Pancreas (tissue), 10 donors: ENCODE results near the gene ZNF205. TPM values are rescaled to one million over a fixed set of nuclear protein-coding genes. Genes with fewer than 3 reads are reported as not detected.

ENCODE experiments used
- ATAC-seq, 4 donors: fragments of 200-7000 bp; cut with Tn5 transposase; one replicate each; pipeline versions ENCODE4 v1.8.0 to v1.9.1; 2020; ENCODE audit warnings: mild to moderate bottlenecking in 4 of 4, moderate library complexity in 4 of 4
- DNase-seq, 6 donors: peaks; one replicate each; pipeline ENCODE4 v3.0.0-alpha.2; 2020
- FAIRE-seq: peaks from 2 replicates; lab custom pipeline; 2012; peaks lifted over from hg19 to GRCh38; lab: Jason Lieb, UNC
- H3K27ac ChIP-seq, 4 donors: fragments of 200-600 bp; sonication (generic); 1 replicate in 3 of 4; 2 replicates in 1 of 4; pipeline versions ENCODE4 v1.5.0 to v1.8.0; 2020
- H3K27me3 ChIP-seq, 4 donors: fragments of 200-600 bp; one replicate each; pipeline ENCODE4 v1.8.0; 2021
- H3K36me3 ChIP-seq, 3 donors: fragments of 200-600 bp; sonication (generic) in 1 of 3; one replicate each; pipeline versions ENCODE4 v1.5.0 to v1.8.0; 2020 to 2021
- H3K4me1 ChIP-seq, 3 donors: fragments of 200-600 bp; one replicate each; pipeline ENCODE4 v1.8.0; 2021
- H3K4me3 ChIP-seq, 4 donors: fragments of 200-600 bp; sonication (generic) in 2 of 4; one replicate each; pipeline versions ENCODE4 v1.5.0 to v1.8.0; 2020 to 2021
- H3K9me3 ChIP-seq, 4 donors: fragments of 200-600 bp; one replicate each; pipeline ENCODE4 v1.8.0; 2021
- WGBS, 2 donors: extraction: QIAGEN DNeasy Blood & Tissue Kit; methylation state at CpG; one replicate each; pipeline ENCODE4 v1.1.7; 2013; 5-methylcytosine and 5-hydroxymethylcytosine counted together
- intact Hi-C, 3 donors: fragments of 100-400 bp; cut with DNase I; formaldehyde crosslinking; loops; one replicate each; pipeline versions ENCODE4 v1.11.1 to v1.14.2; 2022
- polyA plus RNA-seq, 2 donors: library from polyadenylated mRNA; stranded (reverse); fragments of 200-250 nt; gene quantifications; one replicate each; pipeline ENCODE4 v1.2.3, GENCODE V29; 2013
- total RNA-seq, 6 donors: library from RNA; stranded (reverse); fragmentation: NEBNext Ultra II Directional in 4 of 6; extraction: Animal tissue kit (Norgen Biotek cat#: 25700) in 4 of 6; gene quantifications; one replicate each; pipeline versions ENCODE4 v1.2.1 to v1.2.4, GENCODE V29; 2021 to 2023
- TF ChIP-seq, protein P1 (sequence below), 4 donors: fragments of 200-600 bp; sonication (generic) in 3 of 4; IDR thresholded peaks; one replicate each; pipeline versions ENCODE4 v1.5.0 to v1.8.0; 2021; ENCODE audit warnings: antibody characterized with exemption in 4 of 4
- donor health status: healthy with polysubstance abuse.
- donor health status: DM: no; HTN: no; CAD: no; lungs with moderate emphysema.
- donor health status: DM: no; HTN: no; CAD: no.
- donor health status: control.
- donor health status: control.
- donor health status: Bipolar disorder and iron deficiency.
- donor health status: DM: yes; HTN: yes; CAD: no.
- donor health status: DM: no; HTN: no; CAD: no.
- donor health status: DM: no; HTN: no; CAD: no.
- donor health status: DM: yes; HTN: yes; CAD: no.

ZNF205 gene
- total and polyA plus RNA-seq, 8 donors, result 6.5 to 43.3 (median 8.5) TPM

GRCh38 chr16:3157229-3158025 is 45.0 kb downstream of the ZNF205 start:
- H3K36me3 ChIP-seq, result no peaks in the 10 kb centered on the region
- intact Hi-C loops, result no loop called here
- ATAC-seq, result peak; percentile 17 to 40 (median 30)
- H3K27me3 ChIP-seq, result no peaks in the 10 kb centered on the region
- 1 to 2% methylated on average over 59 of the region's 59 CpGs for WGBS, 2 donors
- H3K9me3 ChIP-seq, result no peaks in the 10 kb centered on the region
- H3K4me3 ChIP-seq, result peak overlapping the region; percentile 53 to 82 (median 68)
- peak overlapping the region; percentile 64 to 87 (median 75) for H3K27ac ChIP-seq
- no peak for FAIRE-seq
- TF ChIP-seq, protein P1, sequence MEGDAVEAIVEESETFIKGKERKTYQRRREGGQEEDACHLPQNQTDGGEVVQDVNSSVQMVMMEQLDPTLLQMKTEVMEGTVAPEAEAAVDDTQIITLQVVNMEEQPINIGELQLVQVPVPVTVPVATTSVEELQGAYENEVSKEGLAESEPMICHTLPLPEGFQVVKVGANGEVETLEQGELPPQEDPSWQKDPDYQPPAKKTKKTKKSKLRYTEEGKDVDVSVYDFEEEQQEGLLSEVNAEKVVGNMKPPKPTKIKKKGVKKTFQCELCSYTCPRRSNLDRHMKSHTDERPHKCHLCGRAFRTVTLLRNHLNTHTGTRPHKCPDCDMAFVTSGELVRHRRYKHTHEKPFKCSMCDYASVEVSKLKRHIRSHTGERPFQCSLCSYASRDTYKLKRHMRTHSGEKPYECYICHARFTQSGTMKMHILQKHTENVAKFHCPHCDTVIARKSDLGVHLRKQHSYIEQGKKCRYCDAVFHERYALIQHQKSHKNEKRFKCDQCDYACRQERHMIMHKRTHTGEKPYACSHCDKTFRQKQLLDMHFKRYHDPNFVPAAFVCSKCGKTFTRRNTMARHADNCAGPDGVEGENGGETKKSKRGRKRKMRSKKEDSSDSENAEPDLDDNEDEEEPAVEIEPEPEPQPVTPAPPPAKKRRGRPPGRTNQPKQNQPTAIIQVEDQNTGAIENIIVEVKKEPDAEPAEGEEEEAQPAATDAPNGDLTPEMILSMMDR (IDR thresholded peaks at IDR 0.05), result no peak
- H3K4me1 ChIP-seq, result no peaks in the 10 kb centered on the region
- DNase-seq, result peak in 5 of 6 donors; percentile 48 to 83 (median 83)

DNA sequence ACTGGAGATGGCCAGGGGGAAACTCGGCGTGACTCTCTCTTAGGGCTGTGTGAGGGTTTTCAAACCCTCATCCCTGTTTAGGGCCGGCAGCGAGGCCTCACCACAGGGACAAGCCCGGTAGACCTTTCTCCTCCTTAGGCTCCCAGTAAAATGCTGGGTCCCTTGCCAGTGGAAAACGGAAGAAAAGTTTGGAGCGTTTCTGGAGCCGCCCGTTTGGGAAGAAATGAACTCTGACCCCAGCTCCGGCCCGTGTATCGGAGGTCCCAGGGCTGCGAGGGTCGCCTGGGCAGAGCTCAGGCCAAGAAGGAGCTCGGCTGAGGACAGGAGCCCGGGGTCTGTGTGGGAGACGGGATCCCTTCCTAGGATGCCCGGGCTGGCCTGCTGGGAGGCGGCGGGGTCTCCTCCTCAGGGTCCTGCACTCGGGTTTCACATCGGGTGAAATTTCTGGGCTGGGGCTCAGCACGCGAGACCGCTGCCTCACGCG is 45.7 kb downstream of the ZNF205 start:
- TF ChIP-seq, protein P1 (IDR thresholded peaks at IDR 0.05), result no peak
- WGBS, 2 donors, result 0% methylated on average over 27 of the region's 27 CpGs
- Histone ChIP-seq H3K4me3 (peak overlapping the region; percentile 53 to 82 (median 68)), H3K4me1 (no peaks in the 10 kb centered on the region), H3K27me3 (no peaks in the 10 kb centered on the region), H3K27ac (peak overlapping the region; percentile 64 to 87 (median 75)), H3K36me3 (no peaks in the 10 kb centered on the region), H3K9me3 (no peaks in the 10 kb centered on the region)
- no peak for FAIRE-seq
- DNase-seq, result peak in 3 of 6 donors; percentile 41 to 82 (median 69)
- intact Hi-C loops, result no loop called here
- peak; percentile 26 to 48 (median 42) for ATAC-seq

DNA sequence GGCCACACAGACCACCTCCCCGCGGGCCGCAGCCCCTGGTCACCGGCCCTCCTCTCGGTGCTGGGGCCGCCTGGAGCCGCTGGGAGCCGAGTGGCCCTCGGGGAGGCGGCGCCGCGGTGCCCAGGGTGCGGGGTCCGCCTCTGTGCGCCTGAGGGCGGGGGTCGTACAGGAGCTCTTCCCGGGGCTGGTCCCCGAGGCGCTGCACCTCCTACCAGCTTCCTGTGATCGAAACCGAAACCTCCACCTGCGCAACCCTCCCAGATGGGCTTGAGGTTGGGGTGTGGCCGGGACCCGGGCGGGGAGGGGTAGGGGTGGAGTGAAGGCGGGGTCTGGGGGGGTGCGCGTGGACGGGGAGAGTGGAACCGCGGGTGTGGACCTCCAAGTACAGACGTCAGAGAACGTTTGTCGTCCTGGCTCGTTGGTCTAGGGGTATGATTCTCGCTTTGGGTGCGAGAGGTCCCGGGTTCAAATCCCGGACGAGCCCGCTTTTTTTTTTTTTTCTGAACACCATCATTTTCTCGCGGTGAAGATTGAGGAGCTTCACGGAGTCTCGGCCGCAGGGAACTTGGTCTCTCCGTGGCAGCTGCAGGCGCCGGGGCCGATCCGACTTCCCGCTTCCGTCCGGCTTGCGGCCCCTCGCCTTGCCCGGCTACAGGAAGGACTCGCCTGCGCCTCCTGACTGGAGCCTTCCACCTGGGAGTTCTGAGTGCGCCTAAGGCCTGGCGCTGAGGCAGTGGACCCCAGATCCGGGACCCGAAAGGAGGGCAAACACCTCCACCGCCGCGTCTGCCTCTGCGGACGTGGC is 46.3 kb downstream of the ZNF205 start:
- 5% methylated on average over 59 to 70 of the region's 70 CpGs for WGBS, 2 donors
- no peaks in the 10 kb centered on the region for H3K36me3 ChIP-seq
- peak overlapping the region; percentile 53 to 82 (median 68) for H3K4me3 ChIP-seq
- TF ChIP-seq, protein P1 (IDR thresholded peaks at IDR 0.05), result no peak
- FAIRE-seq, result no peak
- intact Hi-C loops, result no loop called here
- no peaks in the 10 kb centered on the region for H3K9me3 ChIP-seq
- ATAC-seq, result peak; percentile 86 to 91 (median 90)
- DNase-seq, result peak; percentile 89 to 94 (median 92)
- H3K27ac ChIP-seq, result peak overlapping the region; percentile 64 to 87 (median 75)
- H3K4me1 ChIP-seq, result no peaks in the 10 kb centered on the region
- no peaks in the 10 kb centered on the region for H3K27me3 ChIP-seq

DNA sequence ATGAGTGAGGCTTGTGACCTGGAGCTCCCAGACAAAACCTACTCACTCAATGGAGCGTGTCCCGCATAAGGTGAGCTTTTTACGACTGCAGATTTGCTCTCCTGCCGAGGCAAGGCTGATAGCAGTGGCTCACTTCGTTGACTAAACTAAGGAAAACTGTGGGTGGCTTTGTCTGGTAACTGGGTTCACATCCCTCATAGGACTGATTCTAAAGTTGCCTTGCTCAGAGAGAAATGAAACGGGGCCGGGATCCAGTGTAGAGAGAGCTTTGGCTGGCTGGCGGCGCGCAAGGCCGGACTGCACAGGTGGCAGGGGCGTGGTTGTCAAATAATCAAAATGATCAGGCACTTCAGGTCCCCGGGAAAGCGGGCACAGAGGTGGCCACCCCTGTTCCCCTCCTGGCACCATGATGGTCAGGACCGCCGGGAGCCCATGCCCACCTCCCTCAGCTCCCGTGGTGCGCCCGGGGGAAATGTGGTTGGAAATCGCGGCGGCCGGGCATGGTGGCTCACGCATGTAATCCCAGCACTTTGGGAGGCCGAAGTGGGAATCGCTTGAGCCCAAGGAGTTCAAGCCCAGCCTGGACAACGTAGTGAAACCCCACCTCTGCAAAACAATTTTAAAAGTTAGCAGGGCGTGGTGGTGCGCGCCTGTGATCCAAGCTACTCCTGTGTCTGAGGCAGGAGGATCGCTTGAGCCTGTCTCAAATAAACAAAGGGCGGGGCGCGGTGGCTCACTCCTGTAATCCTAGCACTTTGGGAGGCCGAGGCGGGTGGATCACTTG is 49.0 kb downstream of the ZNF205 start:
- H3K9me3 ChIP-seq, result no peaks in the 10 kb centered on the region
- H3K4me1 ChIP-seq, result no peaks in the 10 kb centered on the region
- 86% methylated on average over 36 of the region's 36 CpGs for WGBS, 2 donors
- H3K27ac ChIP-seq, result no peak overlapping the region
- no peaks in the 10 kb centered on the region for H3K36me3 ChIP-seq
- no peak overlapping the region for H3K4me3 ChIP-seq
- TF ChIP-seq, protein P1 (IDR thresholded peaks at IDR 0.05), result no peak
- H3K27me3 ChIP-seq, result no peaks in the 10 kb centered on the region
- intact Hi-C loops, result loop anchor here in 1 of 3 donors (10.0 kb wide), 1 partner anchor 67 kb away; the partner anchor contains the start of gene ZSCAN10
- no peak for FAIRE-seq
- no peak for ATAC-seq
- peak in 1 of 6 donors; percentile 59 for DNase-seq
